IMR-90 (cell line): ENCODE measurements around the gene TIMM10. TPM values are rescaled to one million over a fixed set of nuclear protein-coding genes. Genes with fewer than 3 reads are reported as not detected.
A peak's percentile ranks its signal among the peaks of the same experiment; 100 is the strongest.

Source experiments
- ATAC-seq: fragments of 200-7000 bp; cut with Tn5 transposase; 2 replicates; pipeline ENCODE4 v1.9.1; 2020; ENCODE audit warnings: low read depth, mild to moderate bottlenecking, moderate library complexity
- BruUV-seq: library from RNA; stranded (reverse); fragments of 400-500 nt; replicated peaks from 2 replicates; lab custom pipeline; 2021; lab: Mats Ljungman, UMichigan
- CTCF ChIA-PET: fragments of 300-600 bp; formaldehyde crosslinking; extraction: SDS; loops from one replicate; lab custom pipeline; 2021; ENCODE audit warnings: antibody characterized with exemption; lab: Yijun Ruan, JAX
- POLR2A ChIA-PET: fragments of 300-600 bp; sonication (Branson Sonifier 250); formaldehyde crosslinking; loops from one replicate; lab custom pipeline; 2022; ENCODE audit warnings: antibody characterized with exemption; ENCODE audit not compliant: unreplicated experiment; lab: Charles Lee
- DNase-seq: peaks from one replicate; pipeline ENCODE4 v3.0.0; 2013
- H2AFZ ChIP-seq: replicated peaks from 2 replicates; pipeline ENCODE3; 2013; ENCODE audit warnings: low read length, mild to moderate bottlenecking; ENCODE audit not compliant: poor library complexity
- H2AK5ac ChIP-seq: 2 replicates; pipeline ENCODE4 v1.6.1; 2013; ENCODE audit warnings: low read depth, low read length, inconsistent platforms
- H2AK9ac ChIP-seq: replicated peaks from 2 replicates; pipeline ENCODE3; 2013; ENCODE audit warnings: mild to moderate bottlenecking, low read depth, low read length, moderate library complexity; ENCODE audit not compliant: poor library complexity
- H2BK120ac ChIP-seq: 2 replicates; pipeline ENCODE4 v1.6.1; 2013; ENCODE audit warnings: low read depth, low read length, inconsistent platforms
- H2BK15ac ChIP-seq: 3 replicates; pipeline ENCODE4 v1.6.1; 2013; ENCODE audit warnings: low read depth, low read length, inconsistent platforms
- H2BK20ac ChIP-seq: 2 replicates; pipeline ENCODE4 v1.6.1; 2013; ENCODE audit warnings: low read depth, mild to moderate bottlenecking, inconsistent platforms, low read length, moderate library complexity
- H2BK5ac ChIP-seq: 2 replicates; pipeline ENCODE4 v1.6.1; 2013; ENCODE audit warnings: mild to moderate bottlenecking, low read depth, low read length, inconsistent platforms; ENCODE audit not compliant: poor library complexity, severe bottlenecking
- H3K14ac ChIP-seq: replicated peaks from 2 replicates; pipeline ENCODE4 v1.6.1; 2013; ENCODE audit warnings: low read depth, low read length, inconsistent platforms
- H3K18ac ChIP-seq: 2 replicates; pipeline ENCODE4 v1.6.1; 2013; ENCODE audit warnings: low read depth, low read length, control low read depth
- H3K23ac ChIP-seq: 2 replicates; pipeline ENCODE4 v1.6.1; 2013; ENCODE audit warnings: low read depth, low read length, inconsistent platforms
- H3K27ac ChIP-seq: 2 replicates; pipeline ENCODE4 v1.5.1; 2013; ENCODE audit warnings: mild to moderate bottlenecking, control low read depth, low read length; ENCODE audit not compliant: insufficient read depth
- H3K27me3 ChIP-seq: 2 replicates; pipeline ENCODE4 v1.6.1; 2013; ENCODE audit warnings: low read length; ENCODE audit not compliant: control insufficient read depth, insufficient read depth
- H3K36me3 ChIP-seq: 2 replicates; pipeline ENCODE4 v1.6.1; 2013; ENCODE audit warnings: low read length, mixed read lengths; ENCODE audit not compliant: control insufficient read depth, insufficient read depth
- H3K4ac ChIP-seq: 2 replicates; pipeline ENCODE4 v1.6.1; 2013; ENCODE audit warnings: low read depth, low read length, inconsistent platforms
- H3K4me1 ChIP-seq: 2 replicates; pipeline ENCODE4 v1.6.1; 2013; ENCODE audit warnings: low read length, mixed read lengths; ENCODE audit not compliant: control insufficient read depth, insufficient read depth
- H3K4me2 ChIP-seq: 2 replicates; pipeline ENCODE4 v1.6.1; 2013; ENCODE audit warnings: low read depth, mild to moderate bottlenecking, control low read depth, low read length, moderate library complexity
- H3K4me3 ChIP-seq: 2 replicates; pipeline ENCODE4 v1.5.1; 2013; ENCODE audit warnings: low read depth, mild to moderate bottlenecking, control low read depth, low read length, moderate library complexity; ENCODE audit not compliant: insufficient read depth
- H3K56ac ChIP-seq: 2 replicates; pipeline ENCODE4 v1.6.1; 2013; ENCODE audit warnings: low read length, inconsistent platforms; ENCODE audit not compliant: insufficient read depth; ENCODE audit errors: extremely low read depth
- H3K79me1 ChIP-seq, 2 experiments: 2 replicates each; pipeline ENCODE4 v1.6.1; 2013; ENCODE audit warnings: low read length in 2 of 2, inconsistent platforms in 1 of 2, low read depth in 1 of 2
- H3K9ac ChIP-seq: 2 replicates; pipeline ENCODE4 v1.6.1; 2013; ENCODE audit warnings: low read depth, low read length, control low read depth
- H3K9me1 ChIP-seq: 2 replicates; pipeline ENCODE4 v1.6.1; 2013; ENCODE audit warnings: low read length, inconsistent platforms; ENCODE audit not compliant: insufficient read depth
- H3K9me3 ChIP-seq: 2 replicates; pipeline ENCODE4 v1.6.1; 2013; ENCODE audit warnings: low read length; ENCODE audit not compliant: control insufficient read depth, insufficient read depth
- H4K20me1 ChIP-seq: 2 replicates; pipeline ENCODE4 v1.6.1; 2013; ENCODE audit warnings: low read length, inconsistent platforms; ENCODE audit not compliant: insufficient read depth
- H4K5ac ChIP-seq: 2 replicates; pipeline ENCODE4 v1.6.1; 2013; ENCODE audit warnings: mild to moderate bottlenecking, low read depth, low read length, control low read depth
- H4K8ac ChIP-seq, 2 experiments: 2 replicates each; pipeline ENCODE4 v1.6.1; 2013; ENCODE audit warnings: low read depth in 2 of 2, low read length in 2 of 2, control low read depth in 1 of 2, inconsistent platforms in 1 of 2
- H4K91ac ChIP-seq: 2 replicates; pipeline ENCODE4 v1.6.1; 2013; ENCODE audit warnings: low read depth, low read length, inconsistent platforms; ENCODE audit not compliant: insufficient read depth
- BHLHE40 ChIP-seq: fragments of 150-350 bp; IDR thresholded peaks from 2 replicates; pipeline ENCODE4 v1.6.1; 2016; ENCODE audit warnings: mild to moderate bottlenecking, low read depth, low read length
- CEBPB ChIP-seq: IDR thresholded peaks from 2 replicates; pipeline ENCODE4 v1.6.1; 2012; ENCODE audit warnings: low read depth, low read length, improper control_type of control experiment
- CHD1 ChIP-seq: IDR thresholded peaks from 2 replicates; pipeline ENCODE4 v1.6.1; 2012; ENCODE audit warnings: low read depth, low read length, improper control_type of control experiment
- FOS ChIP-seq: fragments of 150-350 bp; IDR thresholded peaks from 2 replicates; pipeline ENCODE4 v1.6.1; 2016; ENCODE audit warnings: low read depth, low read length
- MAFK ChIP-seq: IDR thresholded peaks from 2 replicates; pipeline ENCODE4 v1.6.1; 2012; ENCODE audit warnings: low read depth, low read length, improper control_type of control experiment
- MAZ ChIP-seq: IDR thresholded peaks from 2 replicates; pipeline ENCODE4 v1.6.1; 2012; ENCODE audit warnings: low read depth, mild to moderate bottlenecking, low read length, improper control_type of control experiment, moderate library complexity, borderline replicate concordance
- MXI1 ChIP-seq: IDR thresholded peaks from 2 replicates; pipeline ENCODE4 v1.6.1; 2012; ENCODE audit warnings: low read depth, mild to moderate bottlenecking, low read length, moderate library complexity, borderline replicate concordance
- NFE2L2 ChIP-seq: fragments of 150-350 bp; IDR thresholded peaks from 2 replicates; pipeline ENCODE4 v1.6.1; 2016; ENCODE audit warnings: low read depth, mild to moderate bottlenecking, low read length
- POLR2A ChIP-seq: IDR thresholded peaks from 2 replicates; pipeline ENCODE4 v1.6.1; 2012; ENCODE audit warnings: mild to moderate bottlenecking, low read depth, low read length
- RAD21 ChIP-seq: IDR thresholded peaks from 2 replicates; pipeline ENCODE4 v1.6.1; 2012; ENCODE audit warnings: low read length, improper control_type of control experiment
- RCOR1 ChIP-seq: IDR thresholded peaks from 2 replicates; pipeline ENCODE4 v1.6.1; 2012; ENCODE audit warnings: mild to moderate bottlenecking, low read length, improper control_type of control experiment; ENCODE audit not compliant: insufficient replicate concordance
- RFX5 ChIP-seq: IDR thresholded peaks from 2 replicates; pipeline ENCODE4 v1.8.0; 2012; ENCODE audit warnings: low read depth, mild to moderate bottlenecking, low read length, moderate library complexity
- SMC3 ChIP-seq: fragments of 150-350 bp; IDR thresholded peaks from 2 replicates; pipeline ENCODE4 v1.6.1; 2016; ENCODE audit warnings: low read depth, mild to moderate bottlenecking, antibody characterized with exemption, low read length, moderate library complexity
- WGBS, 2 experiments: methylation state at CpG; one replicate each; pipeline versions ENCODE4 v1.1.5 to v1.1.7; 2013; ENCODE audit warnings: missing lambda C conversion rate in 2 of 2; ENCODE audit not compliant: insufficient read length in 1 of 2; ENCODE audit errors: extremely low coverage in 2 of 2; 5-methylcytosine and 5-hydroxymethylcytosine counted together
- dilution Hi-C: fragments of 300-500 bp; cut with HindIII; formaldehyde crosslinking; loops from one replicate; pipeline ENCODE4 v1.14.3; 2018; ENCODE audit warnings: low sequenced_read_pairs; ENCODE audit not compliant: unreplicated experiment
- in situ Hi-C: fragments of 300-500 bp; cut with MboI; formaldehyde crosslinking; loops from 3 replicates; pipeline ENCODE4 v1.14.3; 2019; ENCODE audit warnings: low sequenced_read_pairs, inconsistent platforms, mixed read lengths
- intact Hi-C: fragments of 100-400 bp; cut with micrococcal nuclease; formaldehyde crosslinking; loops from 2 replicates; pipeline ENCODE4 v1.10.0; 2022
- polyA plus RNA-seq, 3 experiments: library from polyadenylated mRNA; depleted of rRNA; stranded (reverse); fragments of >200 nt; gene quantifications; 2 replicates each; pipeline ENCODE4 v1.2.3, GENCODE V29; 2012; ENCODE audit warnings: low replicate concordance in 1 of 3
- total RNA-seq: library from RNA; depleted of rRNA; stranded (reverse); fragments of >200 nt; gene quantifications from 2 replicates; pipeline ENCODE4 v1.2.3, GENCODE V29; 2012
- TF ChIP-seq, protein P1 (sequence below): fragments of 150-350 bp; IDR thresholded peaks from 2 replicates; pipeline ENCODE4 v1.6.1; 2017; ENCODE audit warnings: mild to moderate bottlenecking, antibody characterized with exemption, low read length, low read depth
- TF ChIP-seq, protein P2 (sequence below): fragments of 150-350 bp; IDR thresholded peaks from 2 replicates; pipeline ENCODE4 v1.6.1; 2016; ENCODE audit warnings: low read depth, mild to moderate bottlenecking, low read length, moderate library complexity, borderline replicate concordance
- TF ChIP-seq, protein P3 (sequence below): conservative IDR thresholded peaks from 2 replicates; pipeline ENCODE4 v1.5.1; 2012; ENCODE audit warnings: mild to moderate bottlenecking, low read depth, low read length, improper control_type of control experiment

TIMM10 gene
- total and polyA plus RNA-seq, 2 of the 4 experiments (the other 2 are of a cell fraction), result 96.8 to 135 TPM

DNA sequence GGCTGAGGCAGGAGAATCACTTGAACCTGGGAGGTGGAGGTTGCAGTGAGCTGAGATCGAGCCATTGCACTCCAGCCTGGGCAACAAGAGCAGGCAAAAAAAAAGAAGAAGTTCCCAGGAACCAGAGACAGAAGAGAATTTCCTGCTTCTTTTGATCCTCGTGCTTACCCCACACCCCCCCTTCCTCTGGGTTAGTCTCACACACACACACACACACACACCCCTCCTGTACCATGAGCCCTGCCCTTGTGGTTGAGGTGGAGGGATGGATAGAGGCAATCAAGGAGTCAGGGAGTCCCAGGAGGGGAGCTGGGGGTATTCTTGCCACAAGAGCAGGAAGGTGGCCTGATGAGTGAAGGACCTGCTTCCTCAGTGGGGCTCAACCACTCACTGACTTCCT lies 41.1 kb upstream of the TIMM10 start:
- no peak overlapping the region for H3K4ac ChIP-seq
- H2BK20ac ChIP-seq, result no peak overlapping the region
- no peak overlapping the region for H3K18ac ChIP-seq
- H3K56ac ChIP-seq, result no peak overlapping the region
- H4K91ac ChIP-seq, result no peak overlapping the region
- no peak overlapping the region for H3K23ac ChIP-seq
- ATAC-seq (no peak), DNase-seq (no peak)
- H3K9me1 ChIP-seq, result peaks cover 4% of the 10 kb centered on the region; the same call in 1 of the 2 replicates
- BruUV-seq, result no TSS peak
- peaks cover 4 to 13% of the 10 kb centered on the region in 2 experiments; a peak in 3 of 4 replicates for H3K79me1 ChIP-seq
- no peak overlapping the region for H3K14ac ChIP-seq
- H2BK15ac ChIP-seq, result no peak overlapping the region
- TF ChIP-seq POLR2A, result no peak
- TF ChIP-seq, protein P1, sequence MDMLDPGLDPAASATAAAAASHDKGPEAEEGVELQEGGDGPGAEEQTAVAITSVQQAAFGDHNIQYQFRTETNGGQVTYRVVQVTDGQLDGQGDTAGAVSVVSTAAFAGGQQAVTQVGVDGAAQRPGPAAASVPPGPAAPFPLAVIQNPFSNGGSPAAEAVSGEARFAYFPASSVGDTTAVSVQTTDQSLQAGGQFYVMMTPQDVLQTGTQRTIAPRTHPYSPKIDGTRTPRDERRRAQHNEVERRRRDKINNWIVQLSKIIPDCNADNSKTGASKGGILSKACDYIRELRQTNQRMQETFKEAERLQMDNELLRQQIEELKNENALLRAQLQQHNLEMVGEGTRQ, result no peak
- no peak for TF ChIP-seq MAZ
- TF ChIP-seq MXI1, result no peak
- no peak for TF ChIP-seq FOS
- TF ChIP-seq CEBPB, result no peak
- TF ChIP-seq RCOR1, result no peak
- TF ChIP-seq, protein P2, sequence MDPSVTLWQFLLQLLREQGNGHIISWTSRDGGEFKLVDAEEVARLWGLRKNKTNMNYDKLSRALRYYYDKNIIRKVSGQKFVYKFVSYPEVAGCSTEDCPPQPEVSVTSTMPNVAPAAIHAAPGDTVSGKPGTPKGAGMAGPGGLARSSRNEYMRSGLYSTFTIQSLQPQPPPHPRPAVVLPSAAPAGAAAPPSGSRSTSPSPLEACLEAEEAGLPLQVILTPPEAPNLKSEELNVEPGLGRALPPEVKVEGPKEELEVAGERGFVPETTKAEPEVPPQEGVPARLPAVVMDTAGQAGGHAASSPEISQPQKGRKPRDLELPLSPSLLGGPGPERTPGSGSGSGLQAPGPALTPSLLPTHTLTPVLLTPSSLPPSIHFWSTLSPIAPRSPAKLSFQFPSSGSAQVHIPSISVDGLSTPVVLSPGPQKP, result no peak
- no peak for TF ChIP-seq NFE2L2
- no peak for TF ChIP-seq RFX5
- TF ChIP-seq CHD1, result no peak
- TF ChIP-seq SMC3, result no peak
- no peak for TF ChIP-seq BHLHE40
- TF ChIP-seq RAD21, result no peak
- no peak for TF ChIP-seq MAFK
- TF ChIP-seq, protein P3, sequence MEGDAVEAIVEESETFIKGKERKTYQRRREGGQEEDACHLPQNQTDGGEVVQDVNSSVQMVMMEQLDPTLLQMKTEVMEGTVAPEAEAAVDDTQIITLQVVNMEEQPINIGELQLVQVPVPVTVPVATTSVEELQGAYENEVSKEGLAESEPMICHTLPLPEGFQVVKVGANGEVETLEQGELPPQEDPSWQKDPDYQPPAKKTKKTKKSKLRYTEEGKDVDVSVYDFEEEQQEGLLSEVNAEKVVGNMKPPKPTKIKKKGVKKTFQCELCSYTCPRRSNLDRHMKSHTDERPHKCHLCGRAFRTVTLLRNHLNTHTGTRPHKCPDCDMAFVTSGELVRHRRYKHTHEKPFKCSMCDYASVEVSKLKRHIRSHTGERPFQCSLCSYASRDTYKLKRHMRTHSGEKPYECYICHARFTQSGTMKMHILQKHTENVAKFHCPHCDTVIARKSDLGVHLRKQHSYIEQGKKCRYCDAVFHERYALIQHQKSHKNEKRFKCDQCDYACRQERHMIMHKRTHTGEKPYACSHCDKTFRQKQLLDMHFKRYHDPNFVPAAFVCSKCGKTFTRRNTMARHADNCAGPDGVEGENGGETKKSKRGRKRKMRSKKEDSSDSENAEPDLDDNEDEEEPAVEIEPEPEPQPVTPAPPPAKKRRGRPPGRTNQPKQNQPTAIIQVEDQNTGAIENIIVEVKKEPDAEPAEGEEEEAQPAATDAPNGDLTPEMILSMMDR, result no peak
- H3K36me3 ChIP-seq, result no peaks in the 10 kb centered on the region
- H2AK5ac ChIP-seq, result 0 out of 2 replicates have a peak overlapping the region, but pooled peaks have one; percentile 31
- no peak overlapping the region for H3K4me3 ChIP-seq
- H3K9me3 ChIP-seq, result no peaks in the 10 kb centered on the region
- no peak overlapping the region for H2AK9ac ChIP-seq
- ChIA-PET CTCF (no interaction called here), POLR2A (no interaction called here)
- no peak overlapping the region for H3K27ac ChIP-seq
- no peak overlapping the region for H2BK5ac ChIP-seq
- dilution Hi-C loops (no loop called here), in situ Hi-C loops (no loop called here), intact Hi-C loops (no loop called here)
- H3K27me3 ChIP-seq, result peaks cover 6% of the 10 kb centered on the region; the same call in 1 of the 2 replicates
- WGBS, 2 experiments, result no CpG with 5 or more reads among the region's 2 CpGs
- H3K4me1 ChIP-seq, result peaks cover 9% of the 10 kb centered on the region
- H2AFZ ChIP-seq, result no peak overlapping the region
- no peak overlapping the region for H2BK120ac ChIP-seq
- no peak overlapping the region for H4K8ac ChIP-seq
- no peak overlapping the region for H4K5ac ChIP-seq
- H4K20me1 ChIP-seq, result no peaks in the 10 kb centered on the region
- no peak overlapping the region for H3K9ac ChIP-seq
- no peak overlapping the region for H3K4me2 ChIP-seq
